Mucosa of gallbladder (tissue), 1 donor: Measurements from ENCODE around the gene HLA-DMA. TPM values are rescaled to one million over a fixed set of nuclear protein-coding genes. Genes with fewer than 3 reads are reported as not detected.

ENCODE experiments used
- DNase-seq: peaks from one replicate; pipeline ENCODE4 v3.0.0-alpha.2; 2020; ENCODE audit warnings: low spot score
- total RNA-seq: library from RNA; stranded (reverse); gene quantifications from one replicate; pipeline ENCODE4 v1.2.1, GENCODE V29; 2021
- donor health status: DM: no; HTN: no; CAD: no.

The HLA-DMA gene
- total RNA-seq, 1 donor from 2014 or later = 68.2 TPM

GRCh38 chr6:32974541-32975308 is 21.8 kb upstream of the HLA-DMA start:
- no peak for DNase-seq

- no peak for DNase-seq
Measured at GRCh38 chr6:32974016-32974333, 21.1 kb upstream of the HLA-DMA start.

- DNase-seq = no peak
Measured at GRCh38 chr6:32973144-32974015, 20.5 kb upstream of the HLA-DMA start.

- peak; percentile 38 for DNase-seq
Measured at GRCh38 chr6:32972353-32973143, 19.7 kb upstream of the HLA-DMA start.

- DNase-seq = peak; percentile 100
Measured at GRCh38 chr6:32971581-32972352, 18.9 kb upstream of the HLA-DMA start.

GRCh38 chr6:32971242-32971580 is 18.3 kb upstream of the HLA-DMA start:
- DNase-seq = no peak

- DNase-seq = peak; percentile 88
Measured at GRCh38 chr6:32970413-32971241, 17.7 kb upstream of the HLA-DMA start.

GRCh38 chr6:32969685-32970412 is 17.0 kb upstream of the HLA-DMA start:
- DNase-seq = peak; percentile 62

GRCh38 chr6:32968867-32969684 is 16.2 kb upstream of the HLA-DMA start:
- DNase-seq = peak; percentile 52

- peak; percentile 96 for DNase-seq
Measured at GRCh38 chr6:32968093-32968866, 15.4 kb upstream of the HLA-DMA start, which contains the start of gene BRD2. Gene BRD2 (plus strand): TSS chr6:32968594. CDS start chr6:32972899, 4,305 bp downstream.

- DNase-seq = peak; percentile 26
Measured at GRCh38 chr6:32967151-32968091, 14.5 kb upstream of the HLA-DMA start.

- no peak for DNase-seq
Measured at GRCh38 chr6:32964776-32965175, 11.9 kb upstream of the HLA-DMA start.

GRCh38 chr6:32963866-32964265 is 11.0 kb upstream of the HLA-DMA start:
- no peak for DNase-seq

GRCh38 chr6:32962213-32962826 is 9.4 kb upstream of the HLA-DMA start:
- no peak for DNase-seq

GRCh38 chr6:32960563-32960962 is 7.7 kb upstream of the HLA-DMA start:
- DNase-seq = no peak

GRCh38 chr6:32956176-32956575 is 3.3 kb upstream of the HLA-DMA start:
- no peak for DNase-seq
